ENCODE results near the gene MAPK10.

Gene MAPK10

DNA sequence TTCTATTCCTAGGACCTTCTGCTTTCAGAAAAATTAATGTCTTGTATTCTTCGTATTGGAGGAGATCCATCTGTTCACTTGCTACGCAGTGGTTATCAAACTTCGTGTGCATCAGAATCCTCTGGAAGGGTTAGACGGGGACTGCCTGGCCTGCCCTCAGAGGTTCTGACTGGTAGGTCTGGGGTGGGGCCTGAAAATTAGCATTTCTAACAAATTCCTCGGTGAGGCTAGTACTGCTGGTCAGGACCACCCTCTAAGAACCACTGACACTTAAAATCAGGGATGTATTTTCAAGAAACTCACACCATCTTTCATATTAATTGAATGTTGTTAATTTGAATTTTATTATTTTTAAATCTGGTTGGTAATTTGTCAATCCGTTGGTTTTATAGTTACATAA is 63.0 kb downstream of the MAPK10 start:
- no peak overlapping the region for H3K4me3 ChIP-seq (ENCODE audit: control insufficient read depth, low read depth, low read length)
- DNase-seq (ENCODE audit: low read depth), result no peak
- TF ChIP-seq, protein P1, sequence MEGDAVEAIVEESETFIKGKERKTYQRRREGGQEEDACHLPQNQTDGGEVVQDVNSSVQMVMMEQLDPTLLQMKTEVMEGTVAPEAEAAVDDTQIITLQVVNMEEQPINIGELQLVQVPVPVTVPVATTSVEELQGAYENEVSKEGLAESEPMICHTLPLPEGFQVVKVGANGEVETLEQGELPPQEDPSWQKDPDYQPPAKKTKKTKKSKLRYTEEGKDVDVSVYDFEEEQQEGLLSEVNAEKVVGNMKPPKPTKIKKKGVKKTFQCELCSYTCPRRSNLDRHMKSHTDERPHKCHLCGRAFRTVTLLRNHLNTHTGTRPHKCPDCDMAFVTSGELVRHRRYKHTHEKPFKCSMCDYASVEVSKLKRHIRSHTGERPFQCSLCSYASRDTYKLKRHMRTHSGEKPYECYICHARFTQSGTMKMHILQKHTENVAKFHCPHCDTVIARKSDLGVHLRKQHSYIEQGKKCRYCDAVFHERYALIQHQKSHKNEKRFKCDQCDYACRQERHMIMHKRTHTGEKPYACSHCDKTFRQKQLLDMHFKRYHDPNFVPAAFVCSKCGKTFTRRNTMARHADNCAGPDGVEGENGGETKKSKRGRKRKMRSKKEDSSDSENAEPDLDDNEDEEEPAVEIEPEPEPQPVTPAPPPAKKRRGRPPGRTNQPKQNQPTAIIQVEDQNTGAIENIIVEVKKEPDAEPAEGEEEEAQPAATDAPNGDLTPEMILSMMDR (IDR thresholded peaks at IDR 0.05; ENCODE audit: control insufficient read depth, insufficient read depth, low read depth, low read length, missing control alignments), result no peak

DNA sequence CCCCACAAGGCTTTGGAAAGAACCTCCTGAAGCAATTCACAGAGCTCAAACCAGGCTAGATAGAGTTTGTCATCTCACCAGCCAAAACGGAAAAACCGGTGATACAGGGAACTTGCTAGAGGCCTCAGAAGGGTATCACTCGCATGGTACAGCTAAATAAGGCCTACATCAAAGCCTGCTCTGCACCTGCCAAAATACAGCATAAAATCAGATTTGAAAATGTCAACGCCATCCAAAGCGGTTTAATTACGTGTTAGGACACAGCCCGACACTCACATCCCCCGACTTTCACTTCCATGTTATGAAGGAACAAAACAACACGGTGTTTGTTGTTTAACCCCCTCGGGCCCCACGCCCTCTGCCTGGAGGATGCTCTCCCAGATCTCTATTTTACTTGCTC is 65.0 kb downstream of the MAPK10 start:
- H3K4me3 ChIP-seq (ENCODE audit: control insufficient read depth, low read depth, low read length), result no peak overlapping the region
- no peak for DNase-seq (ENCODE audit: low read depth)
- TF ChIP-seq, protein P1 (IDR thresholded peaks at IDR 0.05; ENCODE audit: control insufficient read depth, insufficient read depth, low read depth, low read length, missing control alignments), result no peak

DNA sequence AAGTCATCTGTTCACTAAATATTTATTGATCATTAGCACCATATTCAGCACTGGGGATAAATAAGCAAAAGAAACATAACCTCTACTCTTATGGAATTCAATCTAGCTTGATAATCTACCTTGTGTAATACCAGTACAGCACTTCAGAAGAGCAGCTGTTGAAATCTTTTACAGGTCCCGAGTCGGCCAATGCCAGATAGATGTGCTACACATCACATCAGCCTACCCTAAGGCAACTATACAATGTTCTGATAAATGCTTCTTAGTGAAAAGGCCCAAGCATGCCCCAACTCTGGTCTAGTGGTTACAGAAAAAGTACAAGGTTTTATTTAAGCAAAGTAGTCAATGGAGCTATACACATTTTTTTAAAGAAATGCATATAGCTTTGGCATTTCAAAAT is 68.7 kb downstream of the MAPK10 start:
- TF ChIP-seq, protein P1 (IDR thresholded peaks at IDR 0.05; ENCODE audit: control insufficient read depth, insufficient read depth, low read depth, low read length, missing control alignments), result no peak
- no peak overlapping the region for H3K4me3 ChIP-seq (ENCODE audit: control insufficient read depth, low read depth, low read length)
- DNase-seq (ENCODE audit: low read depth), result no peak

DNA sequence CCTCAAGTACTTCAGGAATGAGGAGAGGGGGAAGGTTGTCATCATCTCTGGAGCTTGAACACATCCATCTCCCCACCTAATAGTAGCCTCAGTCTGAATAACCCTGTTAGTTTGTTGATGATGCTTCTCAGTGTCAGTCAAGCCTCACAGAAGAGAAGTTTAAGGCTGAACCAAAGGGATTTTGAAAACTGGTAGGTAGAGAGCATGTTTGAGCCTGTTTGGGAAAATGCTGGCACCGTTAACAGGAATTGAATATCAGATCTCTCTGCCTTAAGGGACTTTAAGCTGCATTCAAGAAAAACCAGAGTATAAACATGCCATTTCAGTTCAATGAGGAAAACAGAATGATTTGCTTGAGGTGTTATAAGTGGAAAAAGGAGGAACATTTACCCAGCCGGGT is 73.1 kb downstream of the MAPK10 start:
- H3K4me3 ChIP-seq (ENCODE audit: control insufficient read depth, low read depth, low read length), result no peak overlapping the region
- TF ChIP-seq, protein P1 (IDR thresholded peaks at IDR 0.05; ENCODE audit: control insufficient read depth, insufficient read depth, low read depth, low read length, missing control alignments), result no peak
- no peak for DNase-seq (ENCODE audit: low read depth)

DNA sequence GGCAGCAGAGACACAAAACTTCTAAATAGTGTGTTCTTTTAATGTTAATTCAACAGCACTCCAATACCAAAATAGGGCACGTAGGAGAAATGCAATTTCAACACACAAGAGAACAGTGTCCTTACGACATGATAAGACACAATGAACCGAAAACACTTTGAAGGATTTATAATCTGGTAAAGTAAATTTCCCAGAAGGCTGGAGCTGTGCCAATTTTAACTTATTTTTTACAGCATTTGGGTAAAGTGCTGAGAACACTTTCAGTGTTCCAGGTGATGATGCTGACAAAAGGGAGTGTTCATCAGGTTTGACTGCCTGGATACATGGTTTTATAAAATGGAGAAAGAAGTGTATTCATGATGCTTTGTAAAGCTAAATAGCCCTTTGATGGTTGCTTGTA is 76.5 kb downstream of the MAPK10 start:
- TF ChIP-seq, protein P1 (IDR thresholded peaks at IDR 0.05; ENCODE audit: control insufficient read depth, insufficient read depth, low read depth, low read length, missing control alignments), result no peak
- no peak overlapping the region for H3K4me3 ChIP-seq (ENCODE audit: control insufficient read depth, low read depth, low read length)
- DNase-seq (ENCODE audit: low read depth), result no peak

DNA sequence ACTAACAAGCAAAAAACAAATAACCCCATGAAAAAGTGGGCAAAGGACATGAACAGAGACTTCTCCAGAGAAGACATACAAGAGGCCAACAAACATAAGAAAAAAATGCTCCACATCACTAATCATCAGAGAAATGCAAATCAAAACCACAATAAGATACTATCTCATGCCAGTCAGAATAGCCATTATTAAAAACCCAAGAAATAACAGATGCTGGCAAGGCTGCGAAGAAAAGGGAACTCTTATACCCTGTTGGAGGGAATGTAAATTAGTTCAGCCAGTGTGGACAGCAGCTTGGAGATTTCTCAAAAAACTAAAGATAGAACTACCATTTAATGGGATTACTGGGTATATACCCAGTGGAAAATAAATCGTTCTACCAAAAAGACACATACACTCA is 79.6 kb downstream of the MAPK10 start:
- TF ChIP-seq, protein P1 (IDR thresholded peaks at IDR 0.05; ENCODE audit: control insufficient read depth, insufficient read depth, low read depth, low read length, missing control alignments), result no peak
- DNase-seq (ENCODE audit: low read depth), result no peak
- no peak overlapping the region for H3K4me3 ChIP-seq (ENCODE audit: control insufficient read depth, low read depth, low read length)
